ENCODE results near the gene SCOC.

Gene SCOC

DNA sequence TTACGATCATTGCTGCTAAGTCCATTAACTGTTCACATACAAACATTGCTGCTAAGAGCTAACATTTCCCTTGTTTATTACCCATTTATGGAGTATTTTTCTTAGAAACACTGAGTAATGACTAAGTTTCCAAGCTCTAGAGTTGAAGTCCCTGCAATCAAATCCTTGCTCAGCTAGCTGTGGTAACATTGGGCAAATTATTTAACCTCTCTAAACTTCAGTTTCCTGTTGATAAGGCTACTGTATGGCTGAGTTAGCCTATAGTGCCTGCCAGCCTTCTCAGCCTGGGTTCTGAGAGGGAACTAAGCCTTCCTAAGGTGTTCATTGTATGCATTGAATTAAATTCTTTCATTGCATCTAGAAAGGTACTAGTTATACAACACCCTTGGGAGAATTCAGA is 15.2 kb upstream of the SCOC start:
- DNase-seq (ENCODE audit: low read depth): no peak
- TF ChIP-seq CTCF (IDR thresholded peaks at IDR 0.05; ENCODE audit: insufficient read depth, low read depth, low read length, missing control alignments): no peak
- no peak overlapping the region for H3K4me3 ChIP-seq (ENCODE audit: low read length)

DNA sequence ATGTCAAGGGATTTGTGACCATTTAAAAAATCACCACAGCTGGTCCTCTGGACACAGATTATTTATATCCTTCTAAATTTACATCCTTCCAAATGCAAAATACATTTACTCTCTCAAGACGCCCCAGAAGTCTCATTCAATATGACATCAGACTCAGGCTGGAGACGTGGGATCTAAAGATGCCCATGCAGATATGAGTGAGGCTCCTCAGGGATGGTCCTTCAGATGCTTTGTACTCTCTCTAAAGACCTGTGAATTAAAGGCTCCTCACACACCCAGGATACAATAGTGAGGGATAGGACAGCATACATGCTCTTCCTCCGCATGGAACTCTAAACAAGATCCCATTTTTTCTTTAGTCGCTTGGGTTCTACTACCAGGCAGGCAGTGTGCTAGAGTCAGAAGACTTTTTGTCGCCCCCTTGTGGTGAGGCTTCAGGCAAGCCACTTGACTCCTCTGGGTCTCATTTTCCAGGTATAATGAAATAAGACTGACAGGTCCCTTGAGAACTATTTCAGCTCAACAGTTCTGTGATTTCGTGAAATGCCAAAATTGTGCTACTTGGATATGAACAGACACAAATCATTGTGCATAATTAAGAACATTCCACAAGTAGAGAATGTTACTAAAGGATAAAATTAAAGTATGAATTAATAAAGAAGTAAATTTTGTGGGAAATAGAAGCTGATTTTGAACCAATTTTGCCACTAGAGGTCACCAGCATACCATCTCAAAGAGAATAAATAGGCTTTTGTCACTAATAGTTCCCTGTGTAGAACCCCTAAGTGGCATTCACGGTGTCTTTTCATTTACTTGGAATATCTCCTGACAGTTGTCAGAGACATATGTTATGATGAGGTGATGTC is 13.7 kb upstream of the SCOC start:
- peak; percentile 81 for TF ChIP-seq CTCF (IDR thresholded peaks at IDR 0.05; ENCODE audit: insufficient read depth, low read depth, low read length, missing control alignments)
- peak; percentile 89 for DNase-seq (ENCODE audit: low read depth)
- no peak overlapping the region for H3K4me3 ChIP-seq (ENCODE audit: low read length)

- no peak for DNase-seq (ENCODE audit: low read depth)
- no peak for TF ChIP-seq CTCF (IDR thresholded peaks at IDR 0.05; ENCODE audit: insufficient read depth, low read depth, low read length, missing control alignments)
- no peak overlapping the region for H3K4me3 ChIP-seq (ENCODE audit: low read length)
Measured at GRCh38 chr4:140361099-140361498, 12.3 kb upstream of the SCOC start.

GRCh38 chr4:140363051-140363450 is 10.4 kb upstream of the SCOC start:
- no peak for TF ChIP-seq CTCF (IDR thresholded peaks at IDR 0.05; ENCODE audit: insufficient read depth, low read depth, low read length, missing control alignments)
- no peak overlapping the region for H3K4me3 ChIP-seq (ENCODE audit: low read length)
- DNase-seq (ENCODE audit: low read depth): no peak

DNA sequence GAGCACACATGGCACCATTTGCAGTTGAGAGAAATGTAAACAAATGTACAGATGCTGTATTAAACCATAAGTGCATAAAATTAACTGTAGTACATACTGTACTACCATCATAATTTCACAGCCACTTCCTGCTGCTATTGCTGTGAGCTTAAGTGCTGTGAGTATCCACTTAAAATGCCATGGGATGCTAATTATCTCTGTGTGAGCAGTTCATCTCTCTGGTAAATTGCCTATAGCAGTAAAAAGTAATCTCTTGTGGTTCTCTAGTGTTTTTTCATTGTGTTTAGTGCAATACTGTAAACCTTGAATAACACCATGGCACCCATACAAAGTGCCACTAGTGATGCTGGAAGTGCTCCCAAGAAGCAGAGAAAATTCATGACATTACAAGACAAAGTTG is 9.9 kb upstream of the SCOC start:
- TF ChIP-seq CTCF (IDR thresholded peaks at IDR 0.05; ENCODE audit: insufficient read depth, low read depth, low read length, missing control alignments): no peak
- no peak for DNase-seq (ENCODE audit: low read depth)
- no peak overlapping the region for H3K4me3 ChIP-seq (ENCODE audit: low read length)

- no peak for TF ChIP-seq CTCF (IDR thresholded peaks at IDR 0.05; ENCODE audit: insufficient read depth, low read depth, low read length, missing control alignments)
Measured at GRCh38 chr4:140367738-140368137, 5.7 kb upstream of the SCOC start.

GRCh38 chr4:140368686-140369085 is 4.8 kb upstream of the SCOC start:
- no peak overlapping the region for H3K4me3 ChIP-seq (ENCODE audit: low read length)
- no peak for TF ChIP-seq CTCF (IDR thresholded peaks at IDR 0.05; ENCODE audit: insufficient read depth, low read depth, low read length, missing control alignments)
- DNase-seq (ENCODE audit: low read depth): peak; percentile 4

More at GRCh38 chr4:140367738-140368137, 5.7 kb upstream of the SCOC start:
- H3K4me3 ChIP-seq (ENCODE audit: low read length): no peak overlapping the region
- DNase-seq (ENCODE audit: low read depth): peak; percentile 70
